ENCODE results near the gene KRTAP19-8.

GRCh38 chr21:31034378-31034777 is 3.9 kb downstream of the KRTAP19-8 start:
- no peak for TF ChIP-seq CTCF (IDR thresholded peaks at IDR 0.05)
- TF ChIP-seq POLR2A (IDR thresholded peaks at IDR 0.05) = no peak
